ENCODE measurements around the gene CDKN1A.

DNA sequence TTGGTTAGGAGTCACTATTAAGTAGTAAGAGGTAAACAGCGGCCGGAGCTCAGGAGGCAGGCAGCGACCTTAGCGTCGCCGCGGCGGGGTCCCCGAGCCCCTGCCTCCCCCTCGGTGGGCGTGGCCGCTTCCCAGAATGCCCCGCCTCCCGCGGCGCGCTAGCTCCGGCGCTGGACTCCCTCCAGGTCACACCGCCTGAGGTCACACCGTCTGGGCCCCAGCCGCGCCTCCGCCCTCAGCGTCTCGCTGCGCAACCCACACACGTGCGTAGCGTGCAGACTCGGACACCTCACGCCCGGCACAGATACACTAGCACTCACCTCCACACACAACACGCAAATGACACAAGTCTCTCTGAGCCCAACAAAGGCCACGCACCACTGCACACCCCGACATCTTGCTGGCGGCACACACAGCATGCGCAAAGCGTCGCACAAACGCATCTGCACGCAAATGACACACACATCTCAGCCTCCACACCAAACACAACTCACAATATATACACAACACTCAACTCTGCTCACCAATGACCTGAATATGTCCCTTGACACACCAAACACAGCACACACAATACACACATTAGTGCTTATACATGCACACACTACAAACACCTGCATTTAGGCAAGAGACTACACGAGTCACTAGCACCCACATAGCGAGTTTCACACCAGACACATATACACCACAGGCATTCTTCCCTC is 17.6 kb upstream of the CDKN1A start:
- TF ChIP-seq GATA3 (IDR thresholded peaks at IDR 0.05; ENCODE audit: low read depth, low read length) (no peak), GATA2 (IDR thresholded peaks at IDR 0.05; ENCODE audit: low read depth, low read length) (no peak)
